Measurements from ENCODE around the gene MYO5B. TPM values are rescaled to one million over a fixed set of nuclear protein-coding genes. Genes with fewer than 3 reads are reported as not detected.

MYO5B gene
- total and polyA plus RNA-seq, 9 of the 15 experiments (the other 6 are each of a cell fraction or from before 2014, with no cell fraction given): 0.07 to 0.42 (median 0.28) TPM

GRCh38 chr18:49874238-49874637 is 320.7 kb downstream of the MYO5B start:
- H3K27ac ChIP-seq (ENCODE audit: extremely low read depth, low read depth, low read length): no peak overlapping the region
- H3K27me3 ChIP-seq (ENCODE audit: control insufficient read depth in 2 of 2, insufficient read depth in 2 of 2, low read length in 2 of 2): peaks cover 0 to 11% of the 10 kb centered on the region in 2 experiments; a peak in 2 of 5 replicates
- BruUV-seq (replicated peaks): no TSS peak
- in situ Hi-C loops (cut with MboI) (loop anchor here (25.0 kb wide), 1 partner anchor 1187 kb away; no protein-coding TSS in a partner anchor), intact Hi-C loops (cut with micrococcal nuclease) (no loop called here)
- H3K36me3 ChIP-seq (ENCODE audit: control insufficient read depth, insufficient read depth, low read length): no peaks in the 10 kb centered on the region
- no peak overlapping the region for H3K9ac ChIP-seq (ENCODE audit: insufficient read depth in 1 of 2, low read depth in 2 of 2, low read length in 2 of 2)
- no peak for ATAC-seq
- H2AFZ ChIP-seq (ENCODE audit: low read depth, low read length): no peak overlapping the region
- no peaks in the 10 kb centered on the region for H3K4me1 ChIP-seq (replicated peaks in 1 of 2; ENCODE audit: control insufficient read depth in 2 of 2, insufficient read depth in 2 of 2, low read length in 2 of 2)
- DNase-seq (ENCODE audit: extremely low read depth in 1 of 4, low spot score in 3 of 4): no peak
- H3K9me1 ChIP-seq (ENCODE audit: control insufficient read depth, insufficient read depth, low read length): no peaks in the 10 kb centered on the region
- FAIRE-seq: no peak
- ChIA-PET CTCF (ENCODE audit: low intra/inter-chr PET ratio) (no interaction called here), POLR2A (no interaction called here)
- no peaks in the 10 kb centered on the region for H4K20me1 ChIP-seq (replicated peaks; ENCODE audit: control insufficient read depth, insufficient read depth, low read length)
- 0% methylated on average over 2 of the region's 2 CpGs for WGBS (ENCODE audit: insufficient coverage, low coverage, missing lambda C conversion rate)
- H3K9me3 ChIP-seq (replicated peaks; ENCODE audit: control insufficient read depth, insufficient read depth, low read depth, low read length): no peaks in the 10 kb centered on the region
- H3K4me2 ChIP-seq (ENCODE audit: insufficient read depth, low read length): no peak overlapping the region
- no peak for TF ChIP-seq AFF1 (IDR thresholded peaks at IDR 0.05; ENCODE audit: low read depth in 1 of 2, partially characterized antibody in 2 of 2)
- no peak for TF ChIP-seq LEF1 (IDR thresholded peaks at IDR 0.05)
- TF ChIP-seq ZNF224 (CRISPR knock-in tag; IDR thresholded peaks at IDR 0.05): no peak
- no peak for TF ChIP-seq NR2C1 (IDR thresholded peaks at IDR 0.05)
- no peak for TF ChIP-seq NR2C1 (tag; IDR thresholded peaks at IDR 0.05)
- TF ChIP-seq BCOR (IDR thresholded peaks at IDR 0.05): no peak
- no peak for TF ChIP-seq PCBP2 (IDR thresholded peaks at IDR 0.05; ENCODE audit: low read depth, low read length, poor library complexity, severe bottlenecking)
- no peak overlapping the region for H3K4me3 ChIP-seq
- H3K79me2 ChIP-seq (ENCODE audit: control insufficient read depth, insufficient read depth, low read length): no peaks in the 10 kb centered on the region
